GM23338 (cell line): ENCODE results near the gene KMT2E. TPM values are rescaled to one million over a fixed set of nuclear protein-coding genes. Genes with fewer than 3 reads are reported as not detected.

ENCODE experiments used
- ATAC-seq: fragments of 200-7000 bp; cut with Tn5 transposase; 3 replicates; pipeline ENCODE4 v1.9.1; 2020
- DNase-seq: peaks from one replicate; pipeline ENCODE4 v3.0.0-alpha.2; 2015; ENCODE audit warnings: low spot score
- H2AFZ ChIP-seq: fragments of 200-600 bp; sonication (generic); 2 replicates; pipeline ENCODE4 v1.8.0; 2016; ENCODE audit warnings: antibody characterized with exemption, mild to moderate bottlenecking, moderate library complexity
- H3F3A ChIP-seq: fragments of 200-600 bp; sonication (generic); replicated peaks from 2 replicates; pipeline ENCODE4 v1.8.0; 2017; ENCODE audit warnings: antibody characterized with exemption, mixed run types, low read depth
- H3K27ac ChIP-seq: fragments of 200-600 bp; sonication (generic); 2 replicates; pipeline ENCODE4 v1.6.1; 2016; ENCODE audit warnings: low read depth
- H3K27me3 ChIP-seq: fragments of 200-600 bp; sonication (generic); 2 replicates; pipeline ENCODE4 v1.8.0; 2016; ENCODE audit warnings: mild to moderate bottlenecking, mixed run types, moderate library complexity; ENCODE audit not compliant: insufficient read depth
- H3K36me3 ChIP-seq: fragments of 200-600 bp; sonication (generic); 2 replicates; pipeline ENCODE4 v1.8.0; 2016; ENCODE audit warnings: mild to moderate bottlenecking; ENCODE audit not compliant: insufficient read depth
- H3K4me1 ChIP-seq: fragments of 200-600 bp; sonication (generic); 2 replicates; pipeline ENCODE4 v1.8.0; 2016; ENCODE audit warnings: mild to moderate bottlenecking, moderate library complexity; ENCODE audit not compliant: insufficient read depth
- H3K4me2 ChIP-seq: fragments of 200-600 bp; sonication (generic); 2 replicates; pipeline ENCODE4 v1.7.1; 2017; ENCODE audit warnings: mixed run types
- H3K4me3 ChIP-seq: fragments of 200-600 bp; sonication (generic); 2 replicates; pipeline ENCODE4 v1.6.1; 2016; ENCODE audit warnings: mixed run types
- H3K79me2 ChIP-seq: fragments of 200-600 bp; sonication (generic); replicated peaks from 2 replicates; pipeline ENCODE4 v1.8.0; 2017; ENCODE audit warnings: mild to moderate bottlenecking; ENCODE audit not compliant: insufficient read depth
- H3K9me2 ChIP-seq: fragments of 200-600 bp; sonication (generic); 2 replicates; pipeline ENCODE4 v1.8.0; 2017; ENCODE audit not compliant: insufficient read depth
- H4K20me1 ChIP-seq: fragments of 200-600 bp; sonication (generic); replicated peaks from 2 replicates; pipeline ENCODE4 v1.8.0; 2017; ENCODE audit warnings: mild to moderate bottlenecking; ENCODE audit not compliant: insufficient read depth
- H3K27ac Mint-ChIP-seq: 2 replicates; pipeline ENCODE4 v1.8.0; 2020; ENCODE audit warnings: inconsistent platforms, mild to moderate bottlenecking, moderate library complexity, mixed read lengths
- H3K27me3 Mint-ChIP-seq: 3 replicates; pipeline ENCODE4 v1.8.0; 2022; ENCODE audit warnings: low read depth, mild to moderate bottlenecking, moderate library complexity, mixed read lengths, inconsistent platforms; ENCODE audit not compliant: insufficient read depth, poor library complexity
- H3K36me3 Mint-ChIP-seq: 3 replicates; pipeline ENCODE4 v1.8.0; 2021; ENCODE audit warnings: low read depth, mild to moderate bottlenecking, inconsistent platforms, moderate library complexity, mixed read lengths
- H3K4me1 Mint-ChIP-seq: 3 replicates; pipeline ENCODE4 v1.8.0; 2020; ENCODE audit warnings: mild to moderate bottlenecking, inconsistent platforms, mixed read lengths
- H3K4me3 Mint-ChIP-seq: 3 replicates; pipeline ENCODE4 v1.8.0; 2021; ENCODE audit warnings: moderate library complexity, mild to moderate bottlenecking, inconsistent platforms, mixed read lengths
- H3K9me3 Mint-ChIP-seq: 3 replicates; pipeline ENCODE4 v1.8.0; 2020; ENCODE audit warnings: moderate library complexity, mild to moderate bottlenecking, inconsistent platforms, mixed read lengths
- CREB1 ChIP-seq: fragments of 250-450 bp; sonication (Bioruptor Pico); IDR thresholded peaks from 2 replicates; pipeline ENCODE4 v1.5.0; 2020; ENCODE audit warnings: low read depth, mild to moderate bottlenecking, moderate library complexity
- EZH2 ChIP-seq: fragments of 200-600 bp; sonication (generic); IDR thresholded peaks from one replicate; pipeline ENCODE4 v1.8.0; 2017; ENCODE audit warnings: antibody characterized with exemption, mild to moderate bottlenecking, low read depth; ENCODE audit not compliant: unreplicated experiment
- EZH2phosphoT487 ChIP-seq: fragments of 200-600 bp; sonication (generic); IDR thresholded peaks from one replicate; pipeline ENCODE4 v1.8.1; 2018; ENCODE audit warnings: antibody characterized with exemption; ENCODE audit not compliant: unreplicated experiment
- JUNB ChIP-seq: IDR thresholded peaks from one replicate; pipeline ENCODE4 v1.6.1; 2016; ENCODE audit warnings: antibody characterized with exemption; ENCODE audit not compliant: unreplicated experiment
- NANOG ChIP-seq: IDR thresholded peaks from 2 replicates; pipeline ENCODE4 v1.6.1; 2016; ENCODE audit warnings: antibody characterized with exemption, borderline replicate concordance
- POLR2AphosphoS5 ChIP-seq: IDR thresholded peaks from 2 replicates; pipeline ENCODE4 v1.6.1; 2016; ENCODE audit warnings: antibody characterized with exemption, low read depth
- STAT1 ChIP-seq: IDR thresholded peaks from one replicate; pipeline ENCODE4 v1.6.1; 2016; ENCODE audit warnings: antibody characterized with exemption; ENCODE audit not compliant: unreplicated experiment
- ZNF114 ChIP-seq: fragments of 250-450 bp; sonication (Bioruptor Pico); IDR thresholded peaks from 2 replicates; pipeline ENCODE4 v1.5.0; 2020; ENCODE audit warnings: mild to moderate bottlenecking, moderate library complexity
- ZNF331 ChIP-seq: fragments of 250-450 bp; sonication (Bioruptor Pico); IDR thresholded peaks from 2 replicates; pipeline ENCODE4 v1.5.0; 2020; ENCODE audit warnings: low read depth, mild to moderate bottlenecking, moderate library complexity
- polyA plus RNA-seq: library from polyadenylated mRNA; unstranded; fragments of >200 nt; fragmentation: Nextera tagmentation; extraction: Ambion mirVana; gene quantifications from 2 replicates; pipeline ENCODE4 v1.2.1, GENCODE V29; 2016
- total RNA-seq: library from RNA; depleted of rRNA; stranded (reverse); fragments of >200 nt; shearing (Covaris generic); gene quantifications from 2 replicates; pipeline ENCODE4 v1.2.3, GENCODE V29; 2014
- TF ChIP-seq, protein P1 (sequence below): fragments of 250-450 bp; sonication (Bioruptor Pico); IDR thresholded peaks from 2 replicates; pipeline ENCODE4 v1.5.0; 2020; ENCODE audit warnings: mild to moderate bottlenecking, moderate library complexity
- TF ChIP-seq, protein P2 (sequence below): IDR thresholded peaks from one replicate; pipeline ENCODE4 v1.6.1; 2018; ENCODE audit warnings: antibody characterized with exemption; ENCODE audit not compliant: unreplicated experiment
- TF ChIP-seq, protein P3 (sequence below): IDR thresholded peaks from 2 replicates; pipeline ENCODE4 v1.6.1; 2016; ENCODE audit warnings: antibody characterized with exemption
- TF ChIP-seq, protein P4 (sequence below), 2 experiments: fragments of 200-600 bp in 1 of 2; sonication (generic) in 1 of 2; conservative IDR thresholded peaks; 2 replicates each; pipeline versions ENCODE4 v1.5.1 to v1.6.1; 2016 to 2017; ENCODE audit warnings: antibody characterized with exemption in 2 of 2, low read depth in 2 of 2, mild to moderate bottlenecking in 2 of 2, moderate library complexity in 1 of 2

Gene KMT2E
- total and polyA plus RNA-seq, 2 experiments from 2014 or later = 50.2 to 70.9 TPM

DNA sequence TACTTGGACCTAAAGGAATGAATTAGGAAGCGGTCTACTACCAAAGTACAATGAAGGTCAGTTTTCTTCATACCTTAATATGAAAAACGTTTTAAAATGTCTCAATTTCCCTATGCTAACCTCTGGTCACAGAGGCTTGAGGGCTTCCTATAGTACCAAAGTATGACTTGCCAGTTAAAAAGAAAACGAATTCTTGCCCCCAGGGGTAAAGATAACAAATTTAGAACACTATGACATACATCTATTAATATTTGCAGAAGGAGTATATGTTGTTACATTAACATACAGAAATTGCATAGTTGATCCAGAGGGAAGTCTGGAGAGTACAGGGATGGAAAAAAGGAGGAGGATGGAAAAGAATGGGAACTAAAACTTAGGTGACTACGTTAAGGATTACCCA lies 13.8 kb upstream of the KMT2E start:
- TF ChIP-seq STAT1 (no peak), EZH2 (no peak), JUNB (no peak), POLR2AphosphoS5 (no peak), CREB1 (CRISPR knock-in tag) (no peak), NANOG (no peak), ZNF331 (CRISPR knock-in tag) (no peak), ZNF114 (CRISPR knock-in tag) (no peak), EZH2phosphoT487 (no peak)
- TF ChIP-seq, protein P1, sequence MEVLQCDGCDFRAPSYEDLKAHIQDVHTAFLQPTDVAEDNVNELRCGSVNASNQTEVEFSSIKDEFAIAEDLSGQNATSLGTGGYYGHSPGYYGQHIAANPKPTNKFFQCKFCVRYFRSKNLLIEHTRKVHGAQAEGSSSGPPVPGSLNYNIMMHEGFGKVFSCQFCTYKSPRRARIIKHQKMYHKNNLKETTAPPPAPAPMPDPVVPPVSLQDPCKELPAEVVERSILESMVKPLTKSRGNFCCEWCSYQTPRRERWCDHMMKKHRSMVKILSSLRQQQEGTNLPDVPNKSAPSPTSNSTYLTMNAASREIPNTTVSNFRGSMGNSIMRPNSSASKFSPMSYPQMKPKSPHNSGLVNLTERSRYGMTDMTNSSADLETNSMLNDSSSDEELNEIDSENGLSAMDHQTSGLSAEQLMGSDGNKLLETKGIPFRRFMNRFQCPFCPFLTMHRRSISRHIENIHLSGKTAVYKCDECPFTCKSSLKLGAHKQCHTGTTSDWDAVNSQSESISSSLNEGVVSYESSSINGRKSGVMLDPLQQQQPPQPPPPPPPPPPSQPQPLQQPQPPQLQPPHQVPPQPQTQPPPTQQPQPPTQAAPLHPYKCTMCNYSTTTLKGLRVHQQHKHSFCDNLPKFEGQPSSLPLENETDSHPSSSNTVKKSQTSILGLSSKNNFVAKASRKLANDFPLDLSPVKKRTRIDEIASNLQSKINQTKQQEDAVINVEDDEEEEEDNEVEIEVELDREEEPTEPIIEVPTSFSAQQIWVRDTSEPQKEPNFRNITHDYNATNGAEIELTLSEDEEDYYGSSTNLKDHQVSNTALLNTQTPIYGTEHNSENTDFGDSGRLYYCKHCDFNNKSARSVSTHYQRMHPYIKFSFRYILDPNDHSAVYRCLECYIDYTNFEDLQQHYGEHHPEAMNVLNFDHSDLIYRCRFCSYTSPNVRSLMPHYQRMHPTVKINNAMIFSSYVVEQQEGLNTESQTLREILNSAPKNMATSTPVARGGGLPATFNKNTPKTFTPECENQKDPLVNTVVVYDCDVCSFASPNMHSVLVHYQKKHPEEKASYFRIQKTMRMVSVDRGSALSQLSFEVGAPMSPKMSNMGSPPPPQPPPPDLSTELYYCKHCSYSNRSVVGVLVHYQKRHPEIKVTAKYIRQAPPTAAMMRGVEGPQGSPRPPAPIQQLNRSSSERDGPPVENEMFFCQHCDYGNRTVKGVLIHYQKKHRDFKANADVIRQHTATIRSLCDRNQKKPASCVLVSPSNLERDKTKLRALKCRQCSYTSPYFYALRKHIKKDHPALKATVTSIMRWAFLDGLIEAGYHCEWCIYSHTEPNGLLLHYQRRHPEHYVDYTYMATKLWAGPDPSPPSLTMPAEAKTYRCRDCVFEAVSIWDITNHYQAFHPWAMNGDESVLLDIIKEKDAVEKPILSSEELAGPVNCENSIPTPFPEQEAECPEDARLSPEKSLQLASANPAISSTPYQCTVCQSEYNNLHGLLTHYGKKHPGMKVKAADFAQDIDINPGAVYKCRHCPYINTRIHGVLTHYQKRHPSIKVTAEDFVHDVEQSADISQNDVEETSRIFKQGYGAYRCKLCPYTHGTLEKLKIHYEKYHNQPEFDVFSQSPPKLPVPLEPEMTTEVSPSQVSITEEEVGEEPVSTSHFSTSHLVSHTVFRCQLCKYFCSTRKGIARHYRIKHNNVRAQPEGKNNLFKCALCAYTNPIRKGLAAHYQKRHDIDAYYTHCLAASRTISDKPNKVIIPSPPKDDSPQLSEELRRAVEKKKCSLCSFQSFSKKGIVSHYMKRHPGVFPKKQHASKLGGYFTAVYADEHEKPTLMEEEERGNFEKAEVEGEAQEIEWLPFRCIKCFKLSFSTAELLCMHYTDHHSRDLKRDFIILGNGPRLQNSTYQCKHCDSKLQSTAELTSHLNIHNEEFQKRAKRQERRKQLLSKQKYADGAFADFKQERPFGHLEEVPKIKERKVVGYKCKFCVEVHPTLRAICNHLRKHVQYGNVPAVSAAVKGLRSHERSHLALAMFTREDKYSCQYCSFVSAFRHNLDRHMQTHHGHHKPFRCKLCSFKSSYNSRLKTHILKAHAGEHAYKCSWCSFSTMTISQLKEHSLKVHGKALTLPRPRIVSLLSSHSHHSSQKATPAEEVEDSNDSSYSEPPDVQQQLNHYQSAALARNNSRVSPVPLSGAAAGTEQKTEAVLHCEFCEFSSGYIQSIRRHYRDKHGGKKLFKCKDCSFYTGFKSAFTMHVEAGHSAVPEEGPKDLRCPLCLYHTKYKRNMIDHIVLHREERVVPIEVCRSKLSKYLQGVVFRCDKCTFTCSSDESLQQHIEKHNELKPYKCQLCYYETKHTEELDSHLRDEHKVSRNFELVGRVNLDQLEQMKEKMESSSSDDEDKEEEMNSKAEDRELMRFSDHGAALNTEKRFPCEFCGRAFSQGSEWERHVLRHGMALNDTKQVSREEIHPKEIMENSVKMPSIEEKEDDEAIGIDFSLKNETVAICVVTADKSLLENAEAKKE (CRISPR knock-in tag) = no peak
- TF ChIP-seq, protein P2, sequence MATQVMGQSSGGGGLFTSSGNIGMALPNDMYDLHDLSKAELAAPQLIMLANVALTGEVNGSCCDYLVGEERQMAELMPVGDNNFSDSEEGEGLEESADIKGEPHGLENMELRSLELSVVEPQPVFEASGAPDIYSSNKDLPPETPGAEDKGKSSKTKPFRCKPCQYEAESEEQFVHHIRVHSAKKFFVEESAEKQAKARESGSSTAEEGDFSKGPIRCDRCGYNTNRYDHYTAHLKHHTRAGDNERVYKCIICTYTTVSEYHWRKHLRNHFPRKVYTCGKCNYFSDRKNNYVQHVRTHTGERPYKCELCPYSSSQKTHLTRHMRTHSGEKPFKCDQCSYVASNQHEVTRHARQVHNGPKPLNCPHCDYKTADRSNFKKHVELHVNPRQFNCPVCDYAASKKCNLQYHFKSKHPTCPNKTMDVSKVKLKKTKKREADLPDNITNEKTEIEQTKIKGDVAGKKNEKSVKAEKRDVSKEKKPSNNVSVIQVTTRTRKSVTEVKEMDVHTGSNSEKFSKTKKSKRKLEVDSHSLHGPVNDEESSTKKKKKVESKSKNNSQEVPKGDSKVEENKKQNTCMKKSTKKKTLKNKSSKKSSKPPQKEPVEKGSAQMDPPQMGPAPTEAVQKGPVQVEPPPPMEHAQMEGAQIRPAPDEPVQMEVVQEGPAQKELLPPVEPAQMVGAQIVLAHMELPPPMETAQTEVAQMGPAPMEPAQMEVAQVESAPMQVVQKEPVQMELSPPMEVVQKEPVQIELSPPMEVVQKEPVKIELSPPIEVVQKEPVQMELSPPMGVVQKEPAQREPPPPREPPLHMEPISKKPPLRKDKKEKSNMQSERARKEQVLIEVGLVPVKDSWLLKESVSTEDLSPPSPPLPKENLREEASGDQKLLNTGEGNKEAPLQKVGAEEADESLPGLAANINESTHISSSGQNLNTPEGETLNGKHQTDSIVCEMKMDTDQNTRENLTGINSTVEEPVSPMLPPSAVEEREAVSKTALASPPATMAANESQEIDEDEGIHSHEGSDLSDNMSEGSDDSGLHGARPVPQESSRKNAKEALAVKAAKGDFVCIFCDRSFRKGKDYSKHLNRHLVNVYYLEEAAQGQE = no peak
- TF ChIP-seq, protein P3, sequence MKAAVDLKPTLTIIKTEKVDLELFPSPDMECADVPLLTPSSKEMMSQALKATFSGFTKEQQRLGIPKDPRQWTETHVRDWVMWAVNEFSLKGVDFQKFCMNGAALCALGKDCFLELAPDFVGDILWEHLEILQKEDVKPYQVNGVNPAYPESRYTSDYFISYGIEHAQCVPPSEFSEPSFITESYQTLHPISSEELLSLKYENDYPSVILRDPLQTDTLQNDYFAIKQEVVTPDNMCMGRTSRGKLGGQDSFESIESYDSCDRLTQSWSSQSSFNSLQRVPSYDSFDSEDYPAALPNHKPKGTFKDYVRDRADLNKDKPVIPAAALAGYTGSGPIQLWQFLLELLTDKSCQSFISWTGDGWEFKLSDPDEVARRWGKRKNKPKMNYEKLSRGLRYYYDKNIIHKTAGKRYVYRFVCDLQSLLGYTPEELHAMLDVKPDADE = no peak
- TF ChIP-seq, protein P4, sequence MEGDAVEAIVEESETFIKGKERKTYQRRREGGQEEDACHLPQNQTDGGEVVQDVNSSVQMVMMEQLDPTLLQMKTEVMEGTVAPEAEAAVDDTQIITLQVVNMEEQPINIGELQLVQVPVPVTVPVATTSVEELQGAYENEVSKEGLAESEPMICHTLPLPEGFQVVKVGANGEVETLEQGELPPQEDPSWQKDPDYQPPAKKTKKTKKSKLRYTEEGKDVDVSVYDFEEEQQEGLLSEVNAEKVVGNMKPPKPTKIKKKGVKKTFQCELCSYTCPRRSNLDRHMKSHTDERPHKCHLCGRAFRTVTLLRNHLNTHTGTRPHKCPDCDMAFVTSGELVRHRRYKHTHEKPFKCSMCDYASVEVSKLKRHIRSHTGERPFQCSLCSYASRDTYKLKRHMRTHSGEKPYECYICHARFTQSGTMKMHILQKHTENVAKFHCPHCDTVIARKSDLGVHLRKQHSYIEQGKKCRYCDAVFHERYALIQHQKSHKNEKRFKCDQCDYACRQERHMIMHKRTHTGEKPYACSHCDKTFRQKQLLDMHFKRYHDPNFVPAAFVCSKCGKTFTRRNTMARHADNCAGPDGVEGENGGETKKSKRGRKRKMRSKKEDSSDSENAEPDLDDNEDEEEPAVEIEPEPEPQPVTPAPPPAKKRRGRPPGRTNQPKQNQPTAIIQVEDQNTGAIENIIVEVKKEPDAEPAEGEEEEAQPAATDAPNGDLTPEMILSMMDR (conservative IDR thresholded peaks at IDR 0.05; ENCODE audit: low read depth in 2 of 2) = no peak
- Histone ChIP-seq H3K27me3 (no peaks in the 10 kb centered on the region), H4K20me1 (peaks cover 91% of the 10 kb centered on the region), H3K36me3 (peaks cover 3% of the 10 kb centered on the region; the same call in 1 of the 2 replicates), H3F3A (no peaks in the 10 kb centered on the region), H3K4me1 (peaks cover 11% of the 10 kb centered on the region), H3K4me2 (no peak overlapping the region), H3K79me2 (no peaks in the 10 kb centered on the region; the same call in 1 of the 2 replicates), H3K4me3 (no peak overlapping the region), H3K9me2 (no peaks in the 10 kb centered on the region), H3K27ac (no peak overlapping the region), H2AFZ (no peak overlapping the region)
- DNase-seq = no peak
- Mint-ChIP-seq H3K27ac (peak overlapping the region; percentile 34; the same call in 1 of the 2 replicates), H3K4me3 (no peak overlapping the region), H3K9me3 (no peaks in the 10 kb centered on the region), H3K4me1 (peaks cover 42% of the 10 kb centered on the region), H3K36me3 (peaks cover 5% of the 10 kb centered on the region), H3K27me3 (no peaks in the 10 kb centered on the region)
- no peak for ATAC-seq
